ENCODE results near the gene EPSTI1.

GRCh38 chr13:43002021-43002420 lies 10.0 kb upstream of the EPSTI1 start:
- no peak for TF ChIP-seq CEBPB (IDR thresholded peaks at IDR 0.05)
- no peak for TF ChIP-seq RAD21 (IDR thresholded peaks at IDR 0.05; ENCODE audit: low read depth)
- TF ChIP-seq YY1 (IDR thresholded peaks at IDR 0.05; ENCODE audit: low read depth) = no peak
- no peak for TF ChIP-seq EP300 (IDR thresholded peaks at IDR 0.05; ENCODE audit: borderline replicate concordance)
- TF ChIP-seq MAX (IDR thresholded peaks at IDR 0.05) = no peak
- TF ChIP-seq CREB1 (IDR thresholded peaks at IDR 0.05; ENCODE audit: low read depth) = no peak
- TF ChIP-seq REST (IDR thresholded peaks at IDR 0.05; ENCODE audit: low read depth) = no peak
- no peak for TF ChIP-seq EGR1 (IDR thresholded peaks at IDR 0.05)
- no peak for TF ChIP-seq ZBTB7A (IDR thresholded peaks at IDR 0.05; ENCODE audit: low read depth)
- TF ChIP-seq TEAD4 (IDR thresholded peaks at IDR 0.05) = no peak

All from Ishikawa (cell line).